ENCODE measurements around the gene MT1A. TPM values are rescaled to one million over a fixed set of nuclear protein-coding genes. Genes with fewer than 3 reads are reported as not detected.

Gene MT1A
- total RNA-seq, 1 donor from 2014 or later = not detected

- H3K27ac Mint-ChIP-seq (ENCODE audit: unreplicated experiment) = no peak overlapping the region
- no peak for TF ChIP-seq CTCF (conservative IDR thresholded peaks at IDR 0.05)
- H3K9me3 Mint-ChIP-seq = no peaks in the 10 kb centered on the region
- H3K4me3 Mint-ChIP-seq = peak overlapping the region; percentile 64
- no peak for DNase-seq (ENCODE audit: low read depth, low spot score)
- peaks cover 55% of the 10 kb centered on the region for H3K27me3 Mint-ChIP-seq (ENCODE audit: low read depth)
- H3K36me3 Mint-ChIP-seq (ENCODE audit: low read depth) = no peaks in the 10 kb centered on the region
- H3K4me1 Mint-ChIP-seq = peaks cover 42% of the 10 kb centered on the region
Measured at GRCh38 chr16:56610609-56611111, 27.8 kb upstream of the MT1A start.

GRCh38 chr16:56611281-56611833 lies 27.1 kb upstream of the MT1A start:
- Mint-ChIP-seq H3K27me3 (ENCODE audit: low read depth) (peaks cover 57% of the 10 kb centered on the region), H3K9me3 (no peaks in the 10 kb centered on the region), H3K36me3 (ENCODE audit: low read depth) (no peaks in the 10 kb centered on the region), H3K4me3 (no peak overlapping the region), H3K4me1 (peaks cover 42% of the 10 kb centered on the region), H3K27ac (ENCODE audit: unreplicated experiment) (no peak overlapping the region)
- no peak for TF ChIP-seq CTCF (conservative IDR thresholded peaks at IDR 0.05)
- DNase-seq (ENCODE audit: low read depth, low spot score) = no peak

- no peak overlapping the region for H3K27ac Mint-ChIP-seq (ENCODE audit: unreplicated experiment)
- no peak for TF ChIP-seq CTCF (conservative IDR thresholded peaks at IDR 0.05)
- DNase-seq (ENCODE audit: low read depth, low spot score) = no peak
- H3K36me3 Mint-ChIP-seq (ENCODE audit: low read depth) = no peaks in the 10 kb centered on the region
- peaks cover 33% of the 10 kb centered on the region for H3K4me1 Mint-ChIP-seq
- no peak overlapping the region for H3K4me3 Mint-ChIP-seq
- H3K27me3 Mint-ChIP-seq (ENCODE audit: low read depth) = peaks cover 72% of the 10 kb centered on the region
- H3K9me3 Mint-ChIP-seq = no peaks in the 10 kb centered on the region
Measured at GRCh38 chr16:56613706-56614105, 24.8 kb upstream of the MT1A start.

- Mint-ChIP-seq H3K4me3 (no peak overlapping the region), H3K27ac (ENCODE audit: unreplicated experiment) (no peak overlapping the region), H3K27me3 (ENCODE audit: low read depth) (peaks cover 71% of the 10 kb centered on the region), H3K9me3 (no peaks in the 10 kb centered on the region), H3K4me1 (peaks cover 24% of the 10 kb centered on the region), H3K36me3 (ENCODE audit: low read depth) (no peaks in the 10 kb centered on the region)
- TF ChIP-seq CTCF (conservative IDR thresholded peaks at IDR 0.05) = no peak
- no peak for DNase-seq (ENCODE audit: low read depth, low spot score)
Measured at GRCh38 chr16:56614549-56614991, 23.9 kb upstream of the MT1A start.

- Mint-ChIP-seq H3K27ac (ENCODE audit: unreplicated experiment) (no peak overlapping the region), H3K9me3 (no peaks in the 10 kb centered on the region), H3K36me3 (ENCODE audit: low read depth) (no peaks in the 10 kb centered on the region), H3K27me3 (ENCODE audit: low read depth) (peaks cover 73% of the 10 kb centered on the region), H3K4me1 (peaks cover 18% of the 10 kb centered on the region), H3K4me3 (no peak overlapping the region)
- no peak for DNase-seq (ENCODE audit: low read depth, low spot score)
- TF ChIP-seq CTCF (conservative IDR thresholded peaks at IDR 0.05) = no peak
Measured at GRCh38 chr16:56615353-56615752, 23.1 kb upstream of the MT1A start.
